ENCODE results near the gene LRRC14B.
"Not testable (repeated sequence)": the region's sequence is repeated elsewhere in the genome, so short reads cannot be mapped to it uniquely, and the experiment has no call there.

LRRC14B gene

DNA sequence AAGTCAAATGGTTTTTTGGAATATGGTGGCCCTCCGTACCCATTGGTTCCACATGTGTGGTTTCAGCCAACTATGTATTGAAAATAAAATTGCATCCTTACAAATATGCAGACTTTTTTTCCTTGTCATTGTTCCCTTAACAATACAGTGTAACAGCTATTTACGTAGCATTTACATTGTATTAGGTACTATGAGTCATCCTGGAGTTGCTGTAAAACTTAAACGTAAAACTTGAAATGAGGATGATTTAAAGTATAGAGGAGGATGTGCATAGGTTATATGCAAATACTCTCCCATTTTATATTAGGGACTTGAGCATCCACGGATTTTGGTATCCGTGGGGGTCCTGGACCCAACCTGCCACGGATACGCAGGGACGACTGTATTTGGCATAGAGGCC lies 43.2 kb downstream of the LRRC14B start:
- H3K4me3 ChIP-seq (ENCODE audit: low read depth, low read length), result no peak overlapping the region
- TF ChIP-seq, protein P1, sequence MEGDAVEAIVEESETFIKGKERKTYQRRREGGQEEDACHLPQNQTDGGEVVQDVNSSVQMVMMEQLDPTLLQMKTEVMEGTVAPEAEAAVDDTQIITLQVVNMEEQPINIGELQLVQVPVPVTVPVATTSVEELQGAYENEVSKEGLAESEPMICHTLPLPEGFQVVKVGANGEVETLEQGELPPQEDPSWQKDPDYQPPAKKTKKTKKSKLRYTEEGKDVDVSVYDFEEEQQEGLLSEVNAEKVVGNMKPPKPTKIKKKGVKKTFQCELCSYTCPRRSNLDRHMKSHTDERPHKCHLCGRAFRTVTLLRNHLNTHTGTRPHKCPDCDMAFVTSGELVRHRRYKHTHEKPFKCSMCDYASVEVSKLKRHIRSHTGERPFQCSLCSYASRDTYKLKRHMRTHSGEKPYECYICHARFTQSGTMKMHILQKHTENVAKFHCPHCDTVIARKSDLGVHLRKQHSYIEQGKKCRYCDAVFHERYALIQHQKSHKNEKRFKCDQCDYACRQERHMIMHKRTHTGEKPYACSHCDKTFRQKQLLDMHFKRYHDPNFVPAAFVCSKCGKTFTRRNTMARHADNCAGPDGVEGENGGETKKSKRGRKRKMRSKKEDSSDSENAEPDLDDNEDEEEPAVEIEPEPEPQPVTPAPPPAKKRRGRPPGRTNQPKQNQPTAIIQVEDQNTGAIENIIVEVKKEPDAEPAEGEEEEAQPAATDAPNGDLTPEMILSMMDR (IDR thresholded peaks at IDR 0.05; ENCODE audit: borderline replicate concordance, insufficient read depth, low read depth, low read length), result no peak

DNA sequence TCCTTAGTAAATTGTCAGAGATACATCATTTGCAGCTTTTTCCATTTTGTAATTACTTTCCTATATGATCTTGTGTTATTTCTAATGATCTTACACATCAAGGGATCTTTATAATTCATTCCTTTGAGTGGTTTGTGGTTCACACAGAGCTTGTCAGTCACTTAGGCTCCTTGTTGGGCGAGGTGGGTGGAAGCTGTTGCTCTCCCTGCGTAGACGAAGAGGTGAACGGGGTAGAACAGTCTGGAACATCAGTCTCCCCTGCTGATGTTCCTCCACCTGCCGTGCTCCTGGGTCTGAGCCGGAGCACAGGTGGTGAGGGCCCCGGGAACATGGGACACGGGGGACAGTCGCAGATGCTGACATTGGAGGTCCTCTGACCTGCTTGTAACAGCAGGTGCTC lies 44.2 kb downstream of the LRRC14B start:
- H3K4me3 ChIP-seq (ENCODE audit: low read depth, low read length), result not testable (repeated sequence)

GRCh38 chr5:237931-238330 lies 46.6 kb downstream of the LRRC14B start:
- H3K4me3 ChIP-seq (ENCODE audit: low read depth, low read length), result not testable (repeated sequence)

DNA sequence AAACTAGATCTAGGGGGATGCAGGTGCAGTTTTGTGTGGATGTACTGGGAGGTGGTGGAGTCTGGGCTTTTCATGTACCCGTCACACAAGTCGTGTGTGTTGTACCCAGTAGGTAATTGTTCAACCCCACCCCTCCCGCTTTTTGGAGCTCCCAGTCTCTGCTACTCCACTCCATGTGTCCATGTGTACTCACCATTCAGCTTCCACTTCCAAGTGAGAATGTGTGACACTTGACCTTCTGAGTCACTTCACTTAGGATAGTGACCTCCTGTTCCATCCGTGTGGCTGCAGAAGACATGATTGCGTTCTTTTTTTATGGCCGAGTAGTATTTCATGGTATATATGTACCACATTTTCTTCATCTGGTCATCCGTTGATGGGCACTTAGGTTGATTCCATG lies 49.3 kb downstream of the LRRC14B start:
- not testable (repeated sequence) for H3K4me3 ChIP-seq (ENCODE audit: low read depth, low read length)

DNA sequence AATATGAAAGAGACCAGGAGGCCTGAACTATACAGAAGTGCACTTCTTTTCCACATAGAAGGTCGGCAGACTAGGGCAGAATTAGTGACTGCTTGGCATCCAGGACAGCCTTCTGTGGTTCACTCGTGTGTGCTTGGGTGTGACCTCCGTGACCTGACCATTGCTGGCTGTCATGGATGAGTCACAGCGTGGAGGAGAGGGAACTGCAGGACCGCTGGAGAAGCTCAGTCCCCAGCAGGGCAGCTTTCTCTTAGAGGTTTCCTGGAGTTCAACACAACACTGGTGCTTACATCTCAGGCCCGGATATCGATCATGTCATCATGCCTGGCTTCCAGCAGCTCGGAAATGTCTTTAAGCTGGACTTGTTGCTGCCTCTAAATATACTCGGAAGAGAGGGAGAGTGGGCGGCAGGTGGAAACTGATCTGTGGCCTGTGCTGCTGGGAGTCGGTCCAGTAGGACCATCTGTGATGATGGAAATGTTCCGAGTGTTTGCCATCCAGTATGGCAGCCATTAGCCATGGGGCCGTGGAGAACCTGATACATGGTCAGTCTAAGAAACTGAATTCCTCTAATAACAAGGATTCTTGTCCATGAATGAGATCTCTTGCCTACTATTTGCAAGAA lies 49.9 kb downstream of the LRRC14B start:
- not testable (repeated sequence) for H3K4me3 ChIP-seq (ENCODE audit: low read depth, low read length)

DNA sequence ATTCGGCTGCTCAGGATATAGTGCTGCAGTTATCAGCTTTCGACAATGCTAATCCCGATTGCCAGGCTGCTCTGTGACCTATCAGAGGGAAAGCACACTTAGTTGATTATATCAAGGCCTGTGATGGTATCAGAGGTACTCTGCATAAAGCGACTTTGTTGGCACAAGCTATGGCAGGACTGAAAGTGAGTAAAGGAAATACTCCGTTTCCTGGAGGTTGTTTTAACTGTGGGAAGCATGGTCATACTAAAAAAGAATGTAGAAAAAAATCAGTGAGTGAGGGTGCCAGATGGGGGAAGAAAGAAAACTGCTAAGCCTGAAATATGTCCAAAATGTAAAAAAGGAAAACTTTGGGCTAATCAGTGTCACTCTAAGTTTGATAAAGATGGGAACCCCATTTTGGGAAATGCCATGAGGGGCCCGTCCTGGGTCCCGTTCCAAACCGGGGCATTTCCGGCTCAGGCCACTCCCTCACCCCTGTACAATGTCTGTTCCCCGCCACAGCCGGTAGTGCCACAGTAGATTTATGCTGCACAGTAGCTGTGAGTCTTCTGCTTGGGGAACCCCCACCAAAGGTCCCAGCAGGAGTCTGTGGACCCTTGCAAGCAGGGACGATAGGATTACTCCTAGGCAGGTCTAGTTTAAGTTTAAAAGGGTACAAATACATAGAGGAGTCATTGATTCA lies 52.5 kb downstream of the LRRC14B start:
- not testable (repeated sequence) for H3K4me3 ChIP-seq (ENCODE audit: low read depth, low read length)

GRCh38 chr5:245717-246116 lies 54.4 kb downstream of the LRRC14B start:
- H3K4me3 ChIP-seq (ENCODE audit: low read depth, low read length), result not testable (repeated sequence)
